HG03159 (cell line): ENCODE results near the gene NME4.
A peak's percentile ranks its signal among the peaks of the same experiment; 100 is the strongest.
"Not testable (repeated sequence)": the region's sequence is repeated elsewhere in the genome, so short reads cannot be mapped to it uniquely, and the experiment has no call there.

ENCODE experiments used
- ATAC-seq: cut with Tn5 transposase; IDR thresholded peaks from one replicate; pipeline ENCODE4 v1.9.1; 2021; ENCODE audit warnings: mild to moderate bottlenecking, moderate library complexity; ENCODE audit not compliant: unreplicated experiment

The NME4 gene

DNA sequence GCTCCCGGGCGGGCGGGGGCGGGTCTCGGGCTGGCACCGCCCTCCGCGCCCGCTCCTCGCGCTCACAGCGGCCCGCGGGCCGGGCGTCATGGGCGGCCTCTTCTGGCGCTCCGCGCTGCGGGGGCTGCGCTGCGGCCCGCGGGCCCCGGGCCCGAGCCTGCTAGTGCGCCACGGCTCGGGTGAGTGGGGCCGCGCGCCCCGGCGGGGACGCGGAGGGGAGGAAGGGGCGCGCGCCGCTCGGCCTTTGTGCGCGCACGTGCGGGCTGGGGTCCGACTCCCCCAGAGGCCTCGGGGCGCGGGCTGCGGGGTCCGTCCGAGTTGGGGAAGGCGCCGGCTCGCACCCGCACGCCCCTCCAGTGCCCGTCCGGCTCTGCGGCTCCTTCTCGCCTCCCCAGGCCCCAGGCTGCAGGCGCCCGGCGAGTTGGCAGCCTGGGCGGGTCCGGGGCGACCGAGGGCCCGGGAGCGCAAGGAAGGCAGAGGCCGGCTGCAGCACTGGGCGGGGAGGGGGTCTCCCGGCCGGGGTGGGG lies at the start of gene NME4:
Gene NME4 (plus strand): TSS at position 65 of the 527 bp plus-strand sequence. CDS start 24 bp downstream, at position 89.
- ATAC-seq, result no peak

DNA sequence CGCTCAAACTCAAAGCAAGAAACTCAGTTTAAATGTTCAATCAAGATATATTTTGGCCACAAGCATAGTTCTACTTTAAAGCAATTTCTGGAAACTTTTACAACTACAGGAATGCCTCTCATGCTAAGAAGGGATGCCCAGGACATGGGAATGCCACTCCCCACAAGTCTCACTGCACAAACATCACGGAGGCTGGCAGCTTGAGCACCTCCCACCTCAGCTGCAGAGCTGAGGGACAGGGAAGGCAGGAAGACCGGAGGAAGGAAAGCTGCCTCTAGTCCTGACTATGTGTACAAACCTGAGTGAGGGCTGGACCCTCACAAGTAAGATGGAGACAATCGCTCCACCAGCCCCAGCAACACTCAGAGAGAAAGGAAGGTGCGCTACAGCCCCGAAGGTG lies 49.8 kb upstream of the NME4 start:
- ATAC-seq, result no peak

DNA sequence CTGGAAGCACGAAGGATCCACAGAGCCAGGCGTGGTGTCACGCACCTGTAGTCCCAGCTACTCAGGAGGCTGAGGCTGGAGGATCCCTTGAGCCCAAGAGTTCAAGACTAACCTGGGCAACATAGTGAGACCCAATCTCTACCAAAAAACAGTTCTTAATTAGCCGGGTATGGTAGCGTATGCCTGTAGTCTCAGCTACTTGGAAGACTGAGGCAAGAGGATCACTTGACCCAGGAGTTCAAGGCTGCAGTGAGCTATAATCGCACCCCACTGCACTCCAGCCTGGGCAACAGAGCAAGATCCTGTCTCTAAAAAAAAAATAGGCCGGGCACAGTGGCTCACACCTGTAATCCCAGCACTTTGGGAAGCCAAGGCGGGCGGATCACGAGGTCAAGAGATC lies 48.5 kb upstream of the NME4 start:
- not testable (repeated sequence) for ATAC-seq

DNA sequence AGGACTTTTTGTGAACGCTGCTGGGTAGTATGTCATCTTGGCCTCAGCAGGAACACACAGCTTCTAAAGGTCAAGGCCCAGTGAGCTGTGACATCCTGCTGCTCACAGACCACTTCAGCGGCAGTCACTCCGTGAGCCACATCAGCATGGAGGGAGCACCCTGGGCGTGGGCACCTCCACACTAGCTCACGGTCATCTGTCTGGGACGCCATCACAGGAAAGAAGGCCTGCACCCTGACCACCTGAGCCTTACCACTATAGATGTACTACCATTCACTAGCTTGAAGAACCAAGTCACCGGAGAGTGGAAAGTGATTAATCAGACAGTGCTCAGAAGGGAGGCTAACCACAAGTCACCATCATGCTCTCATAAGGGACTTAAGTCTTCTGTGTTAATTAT lies 47.8 kb upstream of the NME4 start:
- no peak for ATAC-seq

DNA sequence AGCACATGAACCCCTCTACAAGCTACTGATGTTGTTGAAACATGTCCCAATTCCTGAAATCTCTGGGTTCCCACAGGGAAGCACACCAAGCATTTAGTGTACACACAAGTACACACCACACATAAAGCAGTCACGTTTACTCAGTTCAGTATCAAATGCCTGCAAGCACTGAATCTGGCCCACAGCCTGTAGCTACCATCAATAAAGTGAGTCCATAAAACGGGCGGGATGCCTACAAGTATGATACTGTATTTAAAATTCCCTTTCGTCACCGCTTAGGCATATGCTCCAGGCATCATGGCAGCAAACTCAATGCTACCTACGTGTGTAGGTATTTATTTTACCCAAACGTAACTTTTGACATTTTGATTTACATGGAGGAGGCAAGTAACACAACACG lies 46.8 kb upstream of the NME4 start:
- ATAC-seq, result no peak

DNA sequence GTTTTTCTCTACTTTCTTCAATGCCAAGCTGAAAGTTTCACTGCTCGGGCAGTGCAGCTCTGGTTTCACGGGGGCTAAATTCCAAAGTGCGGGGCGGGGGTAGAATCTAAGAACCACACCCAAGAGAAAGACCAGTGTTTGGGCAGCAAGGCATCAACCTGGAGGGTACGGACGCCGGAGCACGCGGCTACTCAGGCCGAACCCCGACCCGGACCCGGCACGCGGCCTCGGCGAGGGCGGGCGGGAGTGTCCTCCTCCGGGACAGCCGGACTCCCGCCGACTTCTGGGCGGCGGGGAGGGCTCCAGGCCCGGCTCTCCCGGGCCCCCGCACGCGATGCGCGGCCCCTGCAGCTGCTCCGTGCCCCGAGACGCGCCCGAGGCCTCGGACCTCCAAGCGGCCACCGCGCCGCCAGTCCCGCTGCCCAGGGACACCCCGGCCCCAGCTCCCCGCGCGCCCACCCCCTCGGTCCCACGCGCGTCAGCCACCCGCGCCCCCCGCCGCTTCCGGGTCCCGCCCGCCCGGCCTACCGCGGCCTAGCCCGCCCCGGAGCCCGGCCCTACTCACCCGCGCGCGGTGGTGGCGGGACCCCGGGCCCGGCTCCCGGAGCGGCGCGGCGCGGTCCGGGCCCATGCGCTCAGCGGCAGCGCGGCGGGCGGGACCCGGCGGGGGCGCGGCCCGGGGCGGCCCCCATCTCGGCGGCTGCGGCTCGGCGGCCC lies 45.0 kb upstream of the NME4 start:
- ATAC-seq, result peak; percentile 34

DNA sequence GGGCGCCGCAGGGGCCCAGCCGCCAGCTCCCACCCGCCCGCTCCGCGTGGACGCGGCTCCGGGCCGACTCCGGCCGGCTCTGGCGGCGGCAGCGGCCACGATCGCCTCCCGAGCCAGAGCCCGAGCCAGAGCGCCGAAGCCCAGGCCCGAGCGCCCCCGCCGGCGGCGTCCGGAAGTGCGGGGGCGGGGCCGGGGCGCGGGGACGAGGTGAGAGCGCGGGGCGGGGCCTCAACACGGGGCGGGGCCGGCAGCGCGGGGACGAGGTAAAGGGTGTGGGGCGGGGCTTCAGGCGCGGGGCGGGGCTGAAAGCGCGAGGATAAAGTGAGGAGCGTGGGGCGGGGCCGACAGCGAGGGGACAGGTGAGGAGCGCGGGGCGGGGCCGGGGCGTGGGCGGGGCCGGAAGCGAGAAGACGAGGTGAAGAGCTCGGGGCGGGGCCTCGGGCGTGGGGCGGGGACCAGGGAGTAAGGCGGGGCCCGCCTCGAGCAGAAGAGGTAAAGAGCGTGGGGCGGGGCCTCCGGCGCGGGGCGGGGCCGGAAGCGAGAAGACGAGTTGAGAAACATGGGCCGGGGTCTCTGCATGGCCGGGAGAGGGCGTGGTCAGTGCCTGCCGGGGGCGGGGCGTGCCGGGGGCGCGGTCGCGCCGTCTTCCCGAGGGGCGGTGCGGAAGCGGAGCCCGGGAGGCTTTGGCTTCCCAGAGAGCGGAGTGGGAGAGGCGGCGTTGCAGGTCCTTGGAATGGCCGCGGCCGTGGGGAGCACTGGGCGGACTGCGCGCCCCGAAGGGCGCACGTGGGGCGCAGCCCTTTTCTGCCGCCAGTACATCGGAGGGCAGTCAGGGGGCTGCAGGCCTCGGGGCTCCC lies 44.2 kb upstream of the NME4 start, which contains the start of gene AXIN1:
Gene AXIN1 (minus strand): TSS at position 177 of the 857 bp plus-strand sequence. CDS start 5,698 bp downstream, outside the sequence.
- ATAC-seq, result peak; percentile 54

DNA sequence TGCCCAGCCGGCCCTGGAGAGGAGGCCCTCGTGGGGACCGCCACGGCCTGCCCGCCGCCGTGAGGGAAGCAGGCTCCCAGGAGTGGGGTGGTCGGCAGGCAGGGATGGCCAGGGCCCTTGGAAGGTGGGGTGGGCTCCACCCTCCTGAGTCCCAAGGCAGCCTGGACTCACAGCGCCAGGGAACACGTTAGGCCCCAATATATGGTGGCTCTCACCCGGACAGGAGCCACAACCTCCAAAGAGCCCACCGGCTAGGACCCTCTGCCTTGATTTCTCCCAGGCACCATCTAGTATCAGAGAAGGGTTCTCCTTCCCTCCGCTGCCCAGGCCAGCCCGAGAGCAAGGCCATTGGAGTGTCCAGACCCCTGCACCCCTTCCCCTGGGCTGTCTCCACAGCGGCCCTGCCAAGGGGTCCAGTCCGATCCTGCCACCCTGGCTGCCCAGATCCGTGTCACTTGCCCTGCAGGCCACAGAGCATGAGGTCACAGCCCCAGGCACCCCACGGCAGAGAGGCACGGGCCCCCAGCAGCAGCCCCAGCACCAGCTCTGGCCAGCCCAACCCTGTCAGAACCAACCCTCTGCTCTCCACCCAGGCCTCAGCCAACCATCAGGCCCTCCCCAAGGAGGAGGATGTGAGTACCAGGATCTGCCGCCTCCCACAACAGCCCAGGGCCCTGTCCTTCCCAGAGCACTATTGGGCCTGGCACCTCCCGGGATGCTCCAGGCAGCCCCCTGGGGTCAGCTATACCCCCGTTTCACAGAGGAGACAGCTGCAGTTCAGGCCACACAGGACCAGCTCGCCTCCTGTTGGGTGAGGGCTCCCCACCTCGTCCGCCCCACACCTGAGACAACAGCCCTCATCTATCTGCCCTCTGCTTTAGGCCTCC lies 43.4 kb upstream of the NME4 start:
- ATAC-seq, result no peak

DNA sequence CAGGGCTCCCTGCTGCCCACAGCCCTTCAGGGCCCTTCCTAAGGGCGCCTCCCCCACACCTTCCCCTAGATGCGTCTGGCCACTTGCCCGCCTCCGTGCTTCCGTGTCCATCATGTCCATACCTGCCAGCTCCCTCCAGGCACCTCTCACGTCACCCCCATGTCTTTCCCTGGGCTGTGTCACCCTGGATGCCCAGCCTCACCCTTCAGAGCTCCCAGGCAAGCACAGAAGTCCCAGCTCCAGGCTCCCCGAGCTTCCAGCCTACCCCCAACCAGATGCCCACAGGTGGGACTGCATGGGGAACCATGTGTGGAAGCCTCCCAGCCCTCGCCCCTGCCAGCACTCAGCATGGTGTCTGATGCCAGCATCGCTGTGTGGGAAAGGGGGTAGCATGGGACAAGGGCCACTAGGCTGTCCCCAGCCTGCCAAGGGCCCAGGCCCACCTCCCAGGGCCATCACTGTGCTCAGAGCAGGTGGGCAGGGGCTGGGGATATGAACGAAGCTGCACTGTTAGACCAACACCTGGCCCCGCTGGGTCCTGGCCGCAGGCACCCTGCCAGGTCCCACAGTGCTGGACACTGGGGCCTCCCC lies 42.6 kb upstream of the NME4 start:
- no peak for ATAC-seq

DNA sequence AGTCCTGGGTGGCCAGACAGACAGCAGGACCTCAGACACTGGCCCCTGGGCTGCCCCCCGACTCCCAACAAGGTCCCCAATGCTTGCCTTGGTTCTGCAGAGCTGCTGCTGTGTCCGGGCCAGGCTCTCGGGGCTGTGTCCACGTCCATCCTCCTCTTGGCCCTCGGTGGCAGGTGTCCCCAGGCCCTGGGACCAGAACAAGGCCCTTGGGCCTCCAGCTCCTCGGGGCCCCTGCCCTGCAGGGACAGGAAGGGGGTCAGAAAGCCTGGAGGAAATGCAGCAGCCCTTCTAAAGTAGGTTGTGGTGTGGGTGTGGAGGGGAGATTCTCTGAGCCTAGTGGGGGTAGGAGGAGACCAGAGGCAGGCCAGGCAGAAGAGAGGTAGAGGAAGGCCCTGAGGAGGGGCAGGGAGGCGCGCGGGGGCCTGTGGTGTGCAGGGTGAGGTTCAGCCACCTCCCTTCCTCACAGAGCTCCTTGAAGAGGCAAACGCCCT lies 42.0 kb upstream of the NME4 start:
- ATAC-seq, result no peak

DNA sequence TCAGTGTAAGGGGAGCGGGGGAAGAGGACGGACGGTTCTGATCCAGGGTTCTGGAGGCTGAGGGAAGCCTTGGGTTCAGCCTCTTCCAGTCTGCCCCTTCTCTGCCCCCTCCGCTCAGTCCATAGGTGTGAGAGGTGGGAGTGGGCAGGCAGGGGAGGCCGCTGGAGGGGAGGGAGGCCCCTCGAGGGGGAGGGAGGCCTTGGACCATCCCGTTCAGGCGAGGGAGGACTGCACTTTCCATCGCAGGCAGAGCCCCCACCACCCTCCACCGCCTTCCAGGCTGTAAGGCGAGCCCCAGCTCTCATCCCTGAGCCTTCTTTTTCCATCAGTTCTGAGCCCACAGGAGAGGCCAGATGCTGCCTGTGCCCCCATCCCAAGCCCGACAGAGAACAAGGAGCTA lies 40.3 kb upstream of the NME4 start:
- no peak for ATAC-seq

DNA sequence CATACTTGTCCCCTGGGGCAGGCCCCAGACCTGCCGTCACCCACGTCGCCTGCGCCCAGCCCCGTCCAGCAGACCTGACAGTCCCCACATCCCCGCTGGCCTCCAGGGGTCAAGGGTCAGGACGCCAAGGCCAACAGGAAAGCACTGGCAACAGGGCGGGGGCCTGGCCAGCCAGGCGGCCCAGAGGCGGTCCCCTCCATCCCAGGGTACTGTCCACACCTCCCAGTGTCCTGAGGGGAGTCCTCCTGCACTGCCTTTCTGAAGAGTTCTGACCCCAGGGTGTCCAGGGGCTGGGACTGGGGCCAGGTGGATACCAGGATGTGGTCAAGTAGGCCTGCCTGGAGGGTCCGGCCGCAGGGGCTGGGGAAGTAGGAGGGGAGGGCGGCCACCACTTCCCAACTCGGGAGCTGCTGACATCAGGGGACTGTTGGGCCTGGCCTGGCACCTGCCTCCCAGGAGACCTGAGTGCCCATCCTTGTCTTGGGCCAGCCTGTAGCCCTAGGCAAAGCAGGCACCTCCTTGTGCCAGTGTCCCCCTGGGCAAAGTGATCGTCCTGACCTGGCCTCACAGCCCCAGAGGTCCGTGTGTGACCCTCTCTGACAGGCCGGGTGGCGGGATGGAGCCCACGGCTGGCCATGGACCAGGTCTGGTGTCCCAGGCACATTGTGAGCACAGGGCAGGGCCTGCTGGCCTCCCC lies 37.8 kb upstream of the NME4 start:
- ATAC-seq, result no peak

DNA sequence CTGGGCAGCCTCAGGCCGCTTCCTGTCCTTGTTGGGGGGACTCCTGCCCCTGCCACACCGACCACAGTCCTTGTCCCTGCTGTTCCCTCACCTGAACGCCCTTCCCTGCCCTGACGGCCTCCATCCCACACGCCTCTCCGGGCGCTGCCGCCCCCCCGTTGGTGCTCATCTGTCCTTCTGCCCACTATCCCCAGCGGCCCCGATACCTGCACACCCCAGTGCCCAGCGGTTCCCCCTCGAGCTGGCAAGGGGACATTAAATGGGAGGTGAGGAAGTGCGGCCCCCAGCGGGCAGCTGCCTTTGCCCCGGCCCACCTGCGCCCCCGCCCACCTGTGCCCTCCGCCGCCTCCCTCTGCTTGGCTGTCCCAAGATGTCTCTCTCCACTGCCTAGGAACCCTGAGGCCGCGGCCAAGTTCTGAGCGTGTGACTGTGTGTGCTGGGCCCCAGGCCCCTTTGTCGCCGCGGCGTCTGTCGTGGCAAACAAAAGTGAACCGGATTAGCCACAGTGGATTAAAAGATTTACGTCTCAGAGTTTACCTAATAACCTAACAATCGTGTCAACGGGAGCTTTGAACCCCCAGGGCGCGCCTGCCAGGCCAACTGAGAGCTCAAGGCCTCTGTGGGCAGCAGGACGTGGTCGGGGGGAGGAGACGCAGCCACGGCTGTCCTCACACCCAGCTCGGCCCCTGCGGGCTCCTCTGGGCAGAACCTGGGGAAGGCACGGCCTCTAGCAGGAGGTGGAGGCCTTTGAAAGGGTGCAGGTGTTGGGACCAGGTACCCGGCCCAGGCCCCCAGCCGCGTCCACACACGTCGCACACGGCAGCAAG lies 36.9 kb upstream of the NME4 start:
- no peak for ATAC-seq

DNA sequence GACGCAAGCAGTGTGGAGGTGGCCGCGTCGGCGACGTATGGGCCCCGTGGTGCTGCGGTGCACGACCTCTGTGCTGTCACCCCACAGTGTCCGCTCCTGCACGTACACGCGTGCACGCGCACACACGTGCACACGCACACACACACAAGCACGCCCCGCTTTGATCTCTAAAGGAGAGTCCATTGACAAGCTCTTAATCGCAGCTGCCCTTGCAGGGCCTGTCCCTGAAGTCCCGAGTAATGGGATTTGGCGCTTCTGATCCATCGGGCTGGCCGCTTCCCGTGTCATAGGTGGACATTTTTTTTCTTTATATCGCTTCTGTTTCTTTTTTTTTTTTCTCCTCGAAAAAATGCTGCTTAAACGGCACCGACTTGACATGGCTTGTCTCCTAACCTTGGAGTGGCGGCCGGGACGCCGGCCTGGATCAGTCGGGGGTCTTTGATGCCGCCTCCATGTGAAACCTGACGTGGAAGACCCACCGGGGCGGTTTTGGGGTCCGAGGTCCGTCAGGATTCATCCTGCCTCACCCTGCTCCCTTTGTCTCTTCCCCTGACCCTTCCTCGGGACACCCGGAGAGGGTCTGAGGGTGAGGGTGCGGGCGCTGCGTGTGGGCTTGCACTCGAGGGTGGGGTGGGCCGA lies 36.2 kb upstream of the NME4 start:
- no peak for ATAC-seq

DNA sequence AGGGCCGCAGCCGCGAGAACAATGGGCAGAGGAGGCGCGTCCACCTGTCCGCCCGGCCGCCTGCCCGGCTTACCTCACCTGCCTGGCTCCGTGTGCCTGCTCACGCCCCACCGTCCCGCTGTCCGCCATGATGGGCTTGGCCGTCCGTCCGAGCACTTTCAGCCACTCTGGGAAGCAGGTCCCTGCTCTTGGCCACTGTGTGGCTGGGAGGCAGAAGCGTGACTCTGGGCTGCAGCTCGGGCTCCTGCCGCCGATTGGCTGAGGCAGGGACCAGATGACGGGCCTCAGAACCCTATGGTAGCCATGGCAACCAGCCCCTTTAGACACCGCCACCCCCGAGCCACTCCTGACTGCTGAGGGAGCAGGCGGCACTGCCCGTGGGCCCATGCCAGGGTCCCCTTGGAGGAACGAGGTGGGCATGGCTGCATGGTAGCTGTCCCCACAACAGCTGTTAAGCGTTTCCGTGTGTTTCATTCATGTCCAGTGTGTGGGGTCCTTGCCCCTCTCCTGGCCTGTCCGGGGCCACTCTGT lies 35.6 kb upstream of the NME4 start:
- ATAC-seq, result no peak

DNA sequence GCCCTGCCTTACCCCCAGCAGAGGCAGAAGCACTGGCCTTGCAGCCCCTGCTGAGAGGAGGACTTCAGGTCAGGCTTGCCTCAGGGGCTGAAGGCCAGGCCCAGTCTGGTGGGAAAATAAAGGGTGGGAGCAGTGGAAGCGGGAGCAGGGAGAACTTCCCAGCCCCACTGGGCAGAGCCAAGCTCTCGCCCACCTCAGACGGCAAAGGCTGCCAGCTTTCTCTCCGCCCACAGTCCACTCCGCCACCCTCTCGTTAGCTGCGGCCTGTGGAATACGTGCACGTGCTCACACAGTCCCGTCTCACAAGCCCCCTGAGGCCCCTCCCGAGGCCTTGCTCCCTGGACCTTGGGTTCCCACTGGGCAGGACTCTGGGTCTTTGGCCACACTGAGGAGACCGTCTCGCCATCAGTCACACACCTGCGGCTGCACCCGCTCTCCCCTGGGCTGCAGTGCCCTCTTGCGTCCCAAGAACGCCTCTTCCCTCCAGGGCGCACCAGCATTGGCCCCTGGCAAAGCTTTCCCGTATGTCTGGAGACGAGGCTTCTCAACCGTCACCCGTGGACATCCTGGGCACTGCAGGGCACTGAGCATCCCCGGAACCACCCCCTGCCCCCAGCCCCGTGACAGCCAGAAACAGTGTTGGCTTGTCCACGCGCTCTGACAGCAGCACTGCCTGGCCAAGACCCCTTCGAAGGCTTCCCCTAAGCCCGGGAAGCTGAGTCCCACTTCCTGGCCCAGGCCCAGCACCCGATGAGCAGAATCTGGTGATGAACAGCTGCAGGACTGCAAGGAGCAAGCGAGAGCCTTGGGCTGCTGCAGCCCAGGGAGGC lies 34.9 kb upstream of the NME4 start:
- peak; percentile 47 for ATAC-seq

DNA sequence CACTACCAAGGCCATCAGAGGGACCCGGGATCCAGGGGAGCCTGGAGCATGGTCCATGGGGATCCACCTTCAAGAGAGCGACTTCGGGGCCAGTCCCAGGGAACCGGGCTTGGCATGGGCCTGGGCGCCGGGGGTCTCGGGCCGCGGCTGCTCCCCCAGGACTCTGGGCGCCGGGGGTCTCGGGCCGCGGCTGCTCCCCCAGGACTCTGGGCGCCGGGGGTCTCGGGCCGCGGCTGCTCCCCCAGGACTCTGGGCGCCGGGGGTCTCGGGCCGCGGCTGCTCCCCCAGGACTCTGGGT lies 34.3 kb upstream of the NME4 start:
- not testable (repeated sequence) for ATAC-seq
